GM18526 (cell line): ENCODE results near the gene IL4I1.

Experiments used
- POLR2A ChIP-seq: IDR thresholded peaks from 3 replicates; pipeline ENCODE4 v1.6.1; 2011; ENCODE audit not compliant: insufficient read length; ENCODE audit errors: extremely low read depth

The IL4I1 gene

DNA sequence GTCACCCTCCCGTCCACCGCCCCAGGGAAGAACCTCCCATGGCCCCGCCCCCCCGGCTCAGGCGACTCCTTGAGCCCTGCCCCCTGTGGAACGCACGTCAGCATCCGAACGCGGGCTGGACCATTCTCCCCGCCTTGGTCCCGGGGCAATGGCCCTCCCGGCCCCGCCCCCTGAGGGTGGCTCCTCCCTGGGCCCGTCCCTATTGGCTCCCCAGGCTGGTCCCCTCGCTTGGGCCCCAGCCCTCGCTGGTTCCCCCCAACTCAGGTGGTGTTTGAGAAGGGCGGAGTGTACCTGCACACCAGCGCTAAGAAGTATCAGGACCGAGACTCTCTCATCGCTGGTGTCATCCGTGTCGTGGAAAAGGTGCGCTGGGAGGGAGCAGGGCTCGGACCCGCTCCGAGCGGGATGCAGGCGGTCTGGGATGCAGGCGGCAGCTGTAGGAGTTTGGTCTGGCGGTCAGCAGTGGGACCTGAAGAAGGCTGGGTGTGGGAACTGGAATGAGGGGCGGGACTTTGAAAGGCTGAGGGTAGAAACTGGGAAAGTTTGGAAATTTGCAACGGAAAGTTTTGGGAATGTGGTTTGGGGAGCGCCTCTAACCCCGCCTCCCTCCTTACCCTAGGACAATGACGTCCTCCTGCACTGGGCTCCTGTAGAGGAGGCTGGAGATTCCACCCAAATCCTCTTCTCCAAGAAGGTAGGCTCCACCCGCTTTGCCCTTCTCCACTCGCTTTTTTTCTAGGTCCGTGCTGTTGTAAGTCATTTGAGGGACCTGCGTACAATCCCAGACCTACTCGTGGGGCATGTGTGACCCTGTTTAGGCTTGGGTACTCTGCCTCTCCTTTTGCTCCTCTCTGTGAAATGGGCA lies 18.6 kb downstream of the IL4I1 start:
- peak; percentile 0 for TF ChIP-seq POLR2A

DNA sequence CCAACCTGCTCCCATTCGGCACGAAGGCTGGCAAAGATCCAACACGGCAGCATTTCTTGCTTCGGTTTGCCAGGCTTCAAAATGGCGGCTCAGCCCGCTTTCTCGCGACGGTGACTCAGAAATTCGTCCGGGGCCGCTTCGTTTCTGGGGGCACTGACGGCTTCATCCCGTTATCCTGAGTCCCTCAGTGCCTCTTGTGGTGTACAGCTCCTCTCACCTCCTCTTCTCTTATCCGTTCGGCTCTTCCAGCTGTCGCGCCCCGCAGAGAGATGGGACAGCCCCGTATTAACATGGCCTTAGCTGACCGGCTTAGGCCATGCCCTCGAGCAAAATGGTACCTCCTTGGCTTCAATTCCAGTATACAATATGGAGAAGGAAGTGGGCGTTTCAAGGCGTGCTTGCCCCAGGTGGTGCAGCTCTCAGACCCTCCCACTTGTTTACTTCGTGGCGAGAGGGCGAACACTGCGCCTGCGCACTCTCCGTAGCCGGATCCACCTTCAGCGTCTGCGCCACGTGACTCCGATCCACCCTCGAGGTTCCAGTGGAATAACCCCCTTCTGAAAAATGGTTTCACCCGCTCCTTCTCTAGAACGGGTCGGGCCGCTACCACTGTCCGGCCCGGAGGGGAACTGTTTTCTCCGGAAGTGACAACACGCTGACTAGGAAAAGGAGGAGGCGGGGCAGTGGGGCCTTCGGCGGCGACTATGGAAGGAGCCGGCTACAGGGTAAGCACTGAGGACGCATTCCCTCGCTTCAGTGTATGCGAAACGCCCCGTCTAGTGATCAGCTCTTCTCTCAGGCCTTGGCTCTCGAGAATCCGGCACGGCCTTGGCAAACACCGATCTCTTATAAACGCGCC lies 19.4 kb downstream of the IL4I1 start, which contains the start of the genes AKT1S1 and TBC1D17:
Gene AKT1S1, minus strand, starts transcription at position 336 of the 859 bp plus-strand sequence. CDS start 4,060 bp downstream, outside the sequence.
Gene TBC1D17, plus strand, starts transcription at position 683 of the 859 bp plus-strand sequence. Its CDS starts 22 bp downstream, at position 705.
- TF ChIP-seq POLR2A: peak; percentile 68

DNA sequence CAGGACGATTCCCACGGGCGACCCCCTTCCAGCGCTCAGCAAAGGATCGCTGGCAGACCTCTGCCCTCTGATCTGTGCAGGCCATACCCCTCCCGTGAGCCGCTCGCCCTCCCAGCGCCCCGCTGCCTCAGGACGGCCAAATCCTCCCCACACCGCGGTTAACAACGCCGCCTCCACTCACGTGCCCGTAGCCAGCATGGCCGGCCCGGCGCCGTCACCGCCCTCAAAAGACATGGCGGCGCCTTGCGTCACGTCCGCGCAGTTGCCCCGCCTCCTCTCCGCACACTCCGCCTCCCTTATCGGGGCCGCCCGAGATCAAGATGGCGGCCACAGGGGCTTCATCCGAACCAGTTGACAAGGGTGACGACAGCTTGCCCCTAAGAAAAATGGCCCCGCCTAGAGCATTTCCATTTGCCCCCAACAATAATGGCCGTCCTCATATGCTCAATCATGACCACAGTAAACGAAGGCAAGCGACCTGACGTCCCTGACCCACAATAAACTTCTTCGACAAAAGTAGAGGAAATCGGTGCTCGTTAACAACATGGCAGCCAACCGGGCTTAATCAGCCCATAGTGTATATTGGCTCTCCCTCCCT lies 20.2 kb downstream of the IL4I1 start:
- peak; percentile 33 for TF ChIP-seq POLR2A

DNA sequence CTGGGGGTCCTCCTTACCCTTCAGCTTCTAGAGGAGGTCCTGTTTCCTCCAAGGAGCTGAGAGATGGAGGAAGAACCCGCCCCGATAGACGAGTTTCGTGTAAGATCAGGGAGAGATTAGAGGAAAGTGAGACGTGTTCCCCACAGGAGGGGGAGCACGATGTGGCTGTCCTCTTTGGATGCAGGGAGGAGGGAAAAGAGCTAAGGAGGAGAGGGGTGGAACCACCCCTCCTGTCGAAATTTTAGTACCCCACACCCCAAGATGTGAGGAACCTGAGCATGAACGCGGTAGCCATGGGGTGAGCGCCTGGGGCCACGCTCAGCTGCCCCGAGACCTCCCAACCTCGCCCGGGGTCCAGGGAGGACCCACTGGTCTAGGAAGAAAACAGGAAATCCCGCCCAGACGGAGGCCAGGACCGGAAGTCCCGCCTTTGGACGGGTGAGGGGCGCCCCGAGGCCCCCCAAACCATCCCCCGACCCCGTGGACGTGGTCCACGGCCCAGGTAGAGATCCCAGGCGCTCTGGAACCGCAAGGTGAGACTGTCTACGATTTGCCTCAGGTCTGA lies 20.7 kb downstream of the IL4I1 start:
- peak; percentile 24 for TF ChIP-seq POLR2A

DNA sequence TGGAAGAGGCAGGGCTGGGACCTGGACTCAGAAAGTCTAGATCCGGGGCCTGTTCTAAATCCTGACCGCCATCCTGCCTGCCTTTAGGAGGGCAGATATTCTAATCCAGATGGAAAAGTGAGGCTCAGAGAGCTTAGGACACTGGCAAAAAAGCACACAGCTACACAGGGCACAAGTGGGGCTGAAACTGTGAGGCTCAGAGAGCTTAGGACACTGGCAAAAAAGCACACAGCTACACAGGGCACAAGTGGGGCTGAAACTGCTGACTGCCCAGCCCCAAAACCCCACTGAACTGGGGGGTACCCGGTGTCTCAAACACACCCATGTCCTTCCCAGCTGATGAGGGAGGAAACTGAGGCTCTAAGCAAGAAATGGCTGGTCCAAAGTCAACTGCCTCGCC lies 21.5 kb downstream of the IL4I1 start:
- TF ChIP-seq POLR2A: no peak

DNA sequence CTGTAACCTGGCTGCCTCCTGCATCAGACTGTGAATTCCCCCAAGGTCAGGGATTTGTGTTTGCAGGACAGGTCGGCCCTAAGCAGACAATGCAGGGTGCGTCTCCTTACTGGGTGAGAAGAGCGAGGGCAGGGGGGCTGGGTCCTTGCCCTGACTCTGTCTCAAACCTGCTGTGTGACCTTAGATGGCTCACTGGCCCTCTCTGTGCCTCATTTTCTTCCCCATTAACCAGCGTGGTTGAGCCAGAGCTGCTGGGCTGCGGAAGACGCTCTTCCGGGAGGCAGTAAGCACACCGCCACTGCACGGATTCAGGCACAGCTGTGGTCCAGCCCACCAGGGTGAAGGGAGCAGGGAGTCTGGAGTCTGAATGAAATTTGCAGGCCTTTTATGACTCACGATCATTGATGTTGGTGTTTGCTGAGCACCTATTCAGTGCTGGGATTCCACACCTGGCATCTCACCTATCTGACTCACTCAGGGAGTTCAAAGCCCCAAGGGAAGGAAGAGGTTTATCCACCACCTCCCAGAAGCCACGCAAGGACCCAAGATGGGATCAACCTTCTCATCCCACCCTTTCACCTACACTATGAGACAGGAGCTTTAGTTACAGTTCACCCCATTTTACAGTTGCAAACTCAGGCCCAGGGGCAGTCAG lies 22.1 kb downstream of the IL4I1 start:
- TF ChIP-seq POLR2A: no peak

DNA sequence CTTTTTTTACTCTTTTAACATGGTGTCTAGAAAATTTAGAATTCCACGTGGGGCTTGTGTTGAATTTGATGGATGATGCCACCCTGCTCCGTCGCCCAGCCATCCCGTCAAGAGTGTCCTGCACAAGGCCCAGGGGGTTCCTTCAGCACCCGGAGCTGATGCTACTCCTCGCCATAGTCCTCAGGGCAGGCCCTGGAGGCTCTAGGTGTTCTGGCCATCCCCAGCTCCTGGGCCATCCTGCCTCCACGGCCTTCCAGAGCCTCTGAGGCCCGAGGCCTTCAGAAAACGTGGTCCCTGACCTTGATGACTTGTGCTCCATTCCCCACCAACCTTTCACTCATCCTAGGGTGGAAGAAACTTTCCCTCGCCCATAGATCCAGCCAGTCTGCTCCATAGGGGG lies 22.9 kb downstream of the IL4I1 start:
- TF ChIP-seq POLR2A: no peak

DNA sequence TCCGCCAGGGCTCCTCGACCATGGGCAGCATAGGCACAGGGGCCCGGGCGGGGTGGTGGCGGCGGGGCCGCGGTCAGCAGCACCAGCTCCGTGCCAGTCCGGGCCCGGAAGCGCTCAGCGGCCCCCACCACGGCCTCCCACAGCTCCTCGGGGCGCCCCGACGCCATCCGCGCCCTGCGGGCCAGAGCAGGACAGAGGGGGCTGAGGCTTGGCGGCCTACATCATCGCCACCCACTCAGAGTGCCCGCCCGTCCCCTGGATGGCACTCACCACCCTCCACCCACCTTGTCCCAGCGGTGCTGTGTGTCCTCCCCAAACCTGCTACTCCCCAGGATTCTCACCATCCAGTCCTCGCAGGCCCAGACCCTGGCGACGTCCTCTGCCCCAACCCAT lies 23.6 kb downstream of the IL4I1 start:
- no peak for TF ChIP-seq POLR2A

DNA sequence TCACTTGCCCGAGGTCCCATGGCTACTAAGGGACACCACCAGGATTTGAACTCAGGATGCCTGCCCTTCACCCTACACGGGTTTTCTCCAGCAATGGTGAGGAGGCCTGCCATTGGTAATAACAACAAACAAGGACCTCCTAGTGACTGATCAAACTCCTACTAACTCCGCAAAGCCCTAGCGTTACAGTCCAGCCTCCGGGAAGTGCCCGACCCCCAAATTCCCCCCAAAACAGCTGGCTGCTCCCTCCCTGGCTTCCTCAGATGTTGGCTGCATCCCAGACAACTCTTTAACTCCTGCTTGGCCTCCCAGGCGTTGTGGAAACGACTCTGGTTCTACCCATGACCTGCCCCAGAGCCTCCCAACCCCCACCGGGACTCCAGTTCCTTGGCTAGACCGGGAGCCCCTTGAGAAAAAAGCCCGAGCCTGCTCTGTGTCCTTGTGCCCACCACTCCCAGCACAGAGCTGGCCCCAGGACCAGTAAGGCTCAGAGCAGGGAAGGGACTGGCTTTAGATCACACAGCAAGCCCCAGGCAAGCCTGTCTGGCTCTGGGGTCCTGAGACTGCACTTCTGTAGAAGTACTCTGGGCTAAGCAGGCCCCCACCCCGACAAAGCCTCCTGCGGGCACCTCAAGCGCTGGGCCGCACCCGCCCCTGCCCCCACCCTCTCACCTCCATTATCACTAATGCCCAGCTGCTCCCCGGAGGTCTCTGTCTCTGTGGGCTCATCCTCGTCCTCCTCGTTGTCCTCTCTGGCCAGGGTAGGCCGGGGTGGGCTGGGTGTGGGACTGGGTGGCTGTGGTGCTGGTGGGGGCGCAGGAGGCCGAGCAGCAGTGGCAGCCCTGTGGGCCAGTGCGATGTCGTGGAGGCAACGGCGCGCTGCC lies 24.2 kb downstream of the IL4I1 start:
- TF ChIP-seq POLR2A: no peak

DNA sequence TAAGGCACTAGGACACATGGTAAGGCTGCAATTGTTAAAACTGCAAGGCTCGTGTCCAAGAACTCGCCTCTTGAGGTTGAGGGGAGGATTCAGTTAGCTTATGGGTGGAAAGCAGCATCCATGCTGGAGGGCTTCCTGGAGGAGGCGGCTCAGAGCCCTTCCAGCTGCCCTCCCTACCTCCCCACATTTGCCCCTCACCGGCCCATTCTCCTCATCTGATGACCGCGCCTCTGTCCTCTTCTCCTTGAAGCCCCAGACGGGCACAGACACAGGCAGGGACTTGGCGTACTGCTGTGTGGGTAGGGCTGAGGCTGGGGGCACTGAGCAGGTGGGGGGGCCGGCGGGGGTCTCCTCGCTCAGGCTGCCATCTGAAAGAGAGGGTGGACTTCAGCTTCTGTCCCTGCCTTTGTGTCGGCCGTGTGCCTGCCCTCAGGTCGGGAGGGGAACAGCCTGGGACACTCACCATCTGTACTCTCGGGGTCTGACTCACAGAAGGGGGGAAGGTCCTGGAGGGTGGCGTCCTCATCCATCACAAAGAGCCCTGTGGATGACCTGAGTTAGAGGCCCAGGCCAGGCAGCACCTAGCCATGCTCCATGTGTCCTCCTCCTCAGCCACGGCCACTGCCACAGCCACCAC lies 25.2 kb downstream of the IL4I1 start:
- no peak for TF ChIP-seq POLR2A

DNA sequence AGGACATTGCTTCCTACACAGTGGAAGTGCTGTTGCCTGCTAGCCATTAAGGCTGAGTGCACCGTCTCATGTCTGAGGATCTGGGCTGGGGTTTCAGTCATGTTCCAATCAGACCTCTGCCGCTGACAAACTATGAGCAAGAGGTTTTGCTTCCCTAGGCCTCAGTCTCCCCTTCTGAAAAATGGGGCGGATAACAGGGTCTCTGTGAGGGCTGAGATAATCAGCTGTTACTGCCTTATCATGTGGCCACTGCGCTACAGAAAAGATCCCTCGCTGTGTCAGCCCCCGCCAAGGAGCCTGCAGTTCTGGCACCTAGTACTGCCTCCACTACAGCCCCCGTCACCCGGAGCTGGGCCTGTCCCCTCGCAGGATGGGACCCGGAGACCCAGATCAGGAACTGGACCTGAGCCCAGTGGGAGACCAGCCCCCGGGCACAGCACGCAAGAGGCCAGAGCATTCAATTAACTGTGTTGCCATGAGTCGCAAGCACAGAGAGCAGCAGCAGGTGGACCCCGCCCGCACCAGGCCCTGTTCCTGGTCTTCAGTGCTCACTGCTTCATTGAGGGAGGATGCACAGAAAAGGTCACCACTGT lies 26.3 kb downstream of the IL4I1 start:
- no peak for TF ChIP-seq POLR2A

DNA sequence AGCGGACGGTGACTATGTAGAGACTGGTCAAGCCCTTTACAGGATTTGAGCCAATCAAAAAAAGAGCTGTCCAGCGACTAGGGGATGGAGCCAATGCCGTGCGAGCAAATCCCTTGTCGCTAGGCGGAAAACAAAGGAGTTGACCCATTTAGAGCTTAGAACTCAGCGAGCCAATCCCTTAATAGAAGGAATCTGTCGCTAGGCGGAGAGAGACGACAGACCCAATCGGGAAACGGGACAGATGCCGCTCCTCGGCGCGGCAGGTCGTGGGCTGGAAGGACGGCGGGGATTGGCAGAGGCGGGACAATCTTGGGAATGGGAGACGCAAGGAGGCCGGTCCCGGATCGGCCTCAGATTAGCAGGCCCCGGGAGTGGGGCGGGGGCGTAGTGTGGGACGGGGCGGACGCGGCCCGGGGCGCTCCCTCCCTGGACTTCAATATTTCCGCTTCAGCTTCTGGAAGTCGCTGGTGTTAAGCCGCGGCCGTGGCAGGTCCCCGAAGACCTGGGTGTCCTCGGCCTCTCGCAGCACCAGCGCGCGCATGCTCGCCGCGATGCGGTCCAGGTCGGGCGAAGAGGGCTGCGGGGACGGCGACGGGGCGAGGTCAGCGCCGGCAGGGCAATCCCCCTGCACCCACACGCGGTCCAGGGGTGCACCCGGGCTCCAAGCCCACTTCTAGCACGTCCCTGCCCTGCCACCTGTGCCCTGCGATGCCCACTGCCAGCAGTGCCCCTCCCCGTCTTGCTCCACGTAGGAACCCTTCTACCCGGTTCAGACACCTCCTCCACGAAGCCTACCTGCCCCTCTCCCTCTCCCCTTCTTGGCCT lies 27.0 kb downstream of the IL4I1 start:
- peak; percentile 60 for TF ChIP-seq POLR2A
